HG03469 (cell line): Measurements from ENCODE around the gene SRXN1.
"Not testable (repeated sequence)": the region's sequence is repeated elsewhere in the genome, so short reads cannot be mapped to it uniquely, and the experiment has no call there.

ENCODE experiments used
- ATAC-seq: cut with Tn5 transposase; IDR thresholded peaks from one replicate; pipeline ENCODE4 v1.9.1; 2021; ENCODE audit warnings: mild to moderate bottlenecking, moderate library complexity, moderate number of reproducible peaks; ENCODE audit not compliant: unreplicated experiment

The SRXN1 gene

DNA sequence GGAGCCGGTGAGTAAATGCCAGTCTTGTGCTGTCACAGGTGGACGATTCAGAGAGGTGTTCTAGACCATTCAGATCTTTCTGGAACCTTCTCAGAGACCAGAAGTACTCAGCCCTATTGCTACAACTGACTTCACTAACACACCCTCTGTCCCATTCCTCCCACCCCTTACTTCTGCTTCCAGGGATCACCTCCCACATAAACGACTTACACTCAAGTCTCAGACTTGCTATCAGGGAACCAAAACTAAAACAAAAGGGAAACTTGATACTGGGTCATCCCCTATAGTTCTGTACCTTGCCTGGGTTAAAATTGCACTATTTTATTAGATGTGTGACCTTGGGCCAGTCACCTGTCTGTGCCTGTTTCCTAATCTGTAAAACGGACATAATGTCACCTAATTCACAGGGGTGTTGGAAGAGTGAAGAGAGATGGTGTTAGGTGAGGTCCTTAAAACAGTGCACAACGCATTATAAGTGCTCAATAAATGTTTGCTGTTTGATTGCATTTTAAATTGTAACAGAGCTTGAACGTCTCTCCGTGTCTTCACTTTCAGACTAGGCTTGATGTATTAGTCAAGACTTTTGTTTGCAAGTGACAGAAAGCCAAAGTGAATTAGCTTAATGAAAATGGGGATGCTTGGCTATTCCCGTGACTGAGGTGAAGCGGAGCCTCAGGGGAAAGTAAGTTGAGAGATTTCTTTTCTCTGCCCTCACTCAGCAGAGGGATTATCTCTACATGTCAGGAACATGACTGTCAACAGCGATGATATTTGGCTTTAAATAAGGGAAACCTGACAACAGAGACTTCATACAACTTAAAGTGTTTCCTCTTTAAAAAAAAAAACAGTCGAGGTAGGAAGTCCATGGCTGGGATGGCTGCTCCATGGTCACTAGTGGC, 3.0 kb upstream of the SRXN1 start:
- ATAC-seq, result no peak

DNA sequence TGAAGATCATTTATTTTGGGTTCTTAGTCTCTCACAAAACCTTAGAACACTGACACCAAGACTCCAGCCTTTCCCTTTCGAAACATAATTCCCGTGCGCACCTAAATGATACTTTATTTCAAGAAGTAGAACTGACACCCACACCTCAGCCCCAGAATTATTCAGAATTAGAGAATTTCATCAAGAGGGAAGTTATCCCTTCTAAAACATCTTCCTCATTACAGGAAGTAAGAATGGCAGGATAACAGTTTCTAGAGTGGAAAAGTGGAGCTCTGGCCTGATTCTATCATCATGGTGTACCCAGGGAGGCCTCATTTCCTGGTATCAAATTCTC, 1.4 kb upstream of the SRXN1 start:
- ATAC-seq, result no peak

DNA sequence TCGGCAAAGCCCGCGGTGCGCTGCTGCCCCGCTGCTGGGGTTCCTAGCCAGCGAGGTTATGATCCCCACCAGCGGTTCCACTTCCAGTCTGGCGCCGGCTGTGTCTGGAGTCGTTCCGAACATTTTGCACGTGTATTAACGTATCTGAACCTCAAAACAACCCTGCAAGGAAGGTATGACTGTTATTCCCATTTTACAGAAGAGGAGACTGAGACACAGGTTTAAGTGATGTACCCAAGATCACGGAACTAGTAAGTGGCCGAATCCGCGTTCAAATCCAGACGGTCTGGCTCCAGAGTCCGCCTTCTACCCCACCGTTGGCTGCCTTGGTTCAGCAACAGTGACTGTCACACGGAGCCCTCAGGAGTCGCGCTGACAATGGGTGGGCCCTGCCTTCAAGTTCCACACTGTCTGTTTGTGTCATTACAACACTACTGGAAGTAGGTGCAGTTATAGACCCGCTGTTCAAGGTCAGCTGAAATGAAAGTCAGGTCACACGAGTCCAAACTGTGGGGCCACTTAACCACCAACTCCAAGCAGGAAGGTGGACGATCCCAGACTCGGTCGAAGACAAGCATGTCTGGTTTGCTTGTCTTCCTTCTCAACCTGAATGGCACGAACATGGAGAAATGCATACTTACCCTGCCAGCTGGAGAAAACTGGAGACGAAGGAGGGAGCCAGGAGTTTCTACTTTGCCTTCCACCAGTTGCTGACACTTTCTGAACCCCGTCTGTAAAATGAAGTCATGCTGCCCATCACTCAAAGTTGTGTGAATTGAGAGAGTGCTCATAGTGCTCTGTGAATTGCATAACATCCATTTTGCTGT, 803 bp upstream of the SRXN1 start:
- no peak for ATAC-seq

DNA sequence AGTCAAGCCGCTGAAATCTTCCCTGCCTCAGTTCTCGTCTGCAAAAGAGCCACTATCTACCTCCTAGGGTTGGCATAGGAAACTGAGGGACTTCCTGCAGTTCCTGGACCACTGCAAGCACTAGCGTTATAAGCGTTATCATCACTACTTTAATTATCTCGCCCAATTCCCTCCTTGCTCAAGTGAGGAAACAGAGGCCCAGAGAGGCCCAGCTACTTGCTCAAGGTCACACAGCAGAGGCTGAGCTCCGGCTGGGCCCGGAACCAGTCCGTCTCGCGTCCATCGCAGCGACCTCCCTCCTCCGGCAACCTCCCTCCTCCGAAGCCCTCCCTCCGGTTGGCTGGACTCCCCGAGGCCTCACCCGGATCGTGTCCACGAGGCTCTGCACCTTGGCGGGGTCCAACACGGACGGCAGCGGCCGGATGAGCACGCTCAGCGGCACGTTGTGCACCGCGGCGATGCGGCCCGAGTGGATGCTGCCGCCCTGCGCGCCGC, 338 bp downstream of the SRXN1 start:
- no peak for ATAC-seq

DNA sequence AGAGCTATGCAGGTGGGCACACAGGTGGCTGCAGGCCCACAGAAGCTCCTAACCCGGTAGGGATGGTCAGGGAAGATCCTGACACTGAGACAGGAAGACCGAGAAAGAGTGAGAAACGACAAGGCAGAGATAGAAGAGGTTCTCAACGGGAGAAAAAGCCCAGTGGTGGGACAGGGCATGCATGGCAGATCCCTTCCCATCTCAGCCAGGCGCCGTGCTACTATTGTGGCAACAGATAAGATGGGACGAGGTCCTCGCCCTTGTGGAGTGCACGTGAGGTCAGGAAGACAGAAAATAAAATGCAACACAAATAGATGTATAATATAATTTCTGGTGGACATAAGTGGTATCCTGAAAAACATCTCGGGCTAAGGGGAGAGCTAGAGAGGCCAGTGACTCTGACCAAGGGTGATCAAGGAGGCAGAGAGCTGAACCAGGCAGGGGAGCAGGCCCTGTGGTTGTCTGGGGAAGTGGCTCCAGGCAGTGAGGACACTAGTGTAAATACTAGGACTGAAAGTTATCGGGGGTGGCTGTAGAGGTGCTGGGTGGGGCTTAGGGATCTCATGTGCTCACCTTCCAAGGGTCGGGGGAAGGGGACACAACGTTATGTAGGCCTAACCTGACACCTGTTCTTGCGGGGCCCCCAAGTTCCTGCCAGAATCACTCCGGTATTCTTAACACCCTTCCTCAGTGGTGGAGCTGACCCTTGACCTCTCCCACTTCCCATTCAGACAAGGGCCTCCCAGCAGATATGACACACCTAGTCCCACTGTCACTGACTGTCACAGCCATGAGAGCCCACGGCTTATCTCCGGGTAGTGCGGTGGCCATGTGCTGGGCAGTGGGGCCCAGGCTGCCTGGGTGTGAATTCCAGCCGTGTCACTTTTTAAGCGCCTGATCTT, 1.0 kb downstream of the SRXN1 start:
- no peak for ATAC-seq

DNA sequence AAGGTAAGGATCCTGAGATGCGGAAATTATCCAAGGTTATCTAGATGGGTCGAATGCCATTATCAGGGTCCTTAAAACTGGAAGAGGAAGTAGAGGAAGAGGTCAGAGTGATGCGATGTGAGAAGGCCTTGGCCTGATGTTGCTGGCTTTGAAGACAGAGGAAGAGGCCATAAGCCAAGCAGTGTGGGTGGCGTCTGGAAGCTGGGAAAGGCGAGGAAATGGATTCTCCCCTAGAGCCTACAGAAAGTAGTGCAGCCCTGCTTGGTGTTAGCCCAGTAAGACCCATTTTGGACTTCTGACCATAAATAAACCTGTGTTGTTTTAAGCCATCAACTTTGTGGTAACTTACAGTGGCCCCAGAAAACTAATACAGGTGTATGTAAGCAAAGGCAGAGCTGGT, 2.0 kb downstream of the SRXN1 start:
- no peak for ATAC-seq

DNA sequence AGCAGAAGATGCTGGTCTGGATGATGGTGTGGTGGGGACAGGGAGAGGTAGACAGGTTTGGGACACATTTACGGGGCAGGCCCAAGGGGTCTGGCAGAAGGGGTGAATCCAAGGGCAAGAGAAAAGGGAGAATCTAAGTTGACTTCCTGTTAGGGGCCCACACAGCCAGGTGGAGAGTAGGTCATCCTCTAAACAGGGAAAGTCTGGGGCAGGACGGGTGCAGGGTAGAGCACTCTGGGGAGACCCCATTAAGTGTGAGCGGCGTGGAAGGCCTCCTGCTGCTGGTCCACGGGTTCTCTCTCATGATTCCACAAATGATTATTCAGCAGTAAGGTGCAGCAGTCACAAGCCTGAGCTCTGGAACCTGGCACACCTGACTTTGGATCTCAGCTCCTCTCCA, 2.7 kb downstream of the SRXN1 start:
- ATAC-seq, result no peak

DNA sequence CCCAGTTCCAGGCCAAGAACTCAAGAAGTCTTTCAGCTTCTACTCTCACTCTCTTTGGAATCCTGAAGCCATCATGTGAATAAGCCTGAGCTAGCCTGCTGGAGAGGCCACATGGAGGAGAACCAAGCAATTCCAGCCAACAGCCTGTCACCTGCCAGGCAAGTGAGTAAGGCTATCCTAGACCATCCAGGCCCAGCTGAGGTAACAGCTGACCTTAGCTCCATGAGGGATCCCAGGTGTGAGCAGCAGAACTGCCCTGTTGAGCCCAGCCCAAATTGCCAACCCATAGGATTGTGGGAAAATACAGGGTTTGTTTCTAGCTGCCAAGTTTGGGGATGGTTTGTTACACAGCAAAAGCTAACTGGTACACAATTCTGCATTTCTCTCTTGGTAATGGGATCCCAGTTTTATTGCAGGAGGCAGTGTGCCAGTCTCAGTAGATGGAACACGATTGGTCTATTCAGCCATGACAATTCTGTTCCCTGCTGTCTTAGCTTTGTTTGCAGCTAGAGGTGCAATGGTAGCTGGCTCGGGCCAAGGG, 5.5 kb downstream of the SRXN1 start:
- no peak for ATAC-seq

DNA sequence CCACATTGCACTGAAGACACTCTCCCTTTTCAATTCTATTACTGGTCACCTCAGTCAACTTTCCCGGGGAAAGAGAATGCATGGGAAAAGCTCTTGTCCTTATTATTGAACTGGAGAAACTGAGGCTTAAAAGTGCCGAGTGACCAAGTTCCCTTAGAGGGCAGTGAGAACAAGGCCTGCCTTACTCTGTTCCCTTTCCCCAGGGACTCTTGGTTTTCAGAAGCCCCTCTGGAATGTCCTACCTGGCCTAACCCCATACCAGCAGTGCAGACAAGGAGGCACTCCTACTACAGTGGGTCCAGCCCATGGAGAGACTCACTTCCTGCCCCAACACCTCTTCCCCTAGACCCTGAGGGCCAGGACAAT, 6.1 kb downstream of the SRXN1 start:
- no peak for ATAC-seq

DNA sequence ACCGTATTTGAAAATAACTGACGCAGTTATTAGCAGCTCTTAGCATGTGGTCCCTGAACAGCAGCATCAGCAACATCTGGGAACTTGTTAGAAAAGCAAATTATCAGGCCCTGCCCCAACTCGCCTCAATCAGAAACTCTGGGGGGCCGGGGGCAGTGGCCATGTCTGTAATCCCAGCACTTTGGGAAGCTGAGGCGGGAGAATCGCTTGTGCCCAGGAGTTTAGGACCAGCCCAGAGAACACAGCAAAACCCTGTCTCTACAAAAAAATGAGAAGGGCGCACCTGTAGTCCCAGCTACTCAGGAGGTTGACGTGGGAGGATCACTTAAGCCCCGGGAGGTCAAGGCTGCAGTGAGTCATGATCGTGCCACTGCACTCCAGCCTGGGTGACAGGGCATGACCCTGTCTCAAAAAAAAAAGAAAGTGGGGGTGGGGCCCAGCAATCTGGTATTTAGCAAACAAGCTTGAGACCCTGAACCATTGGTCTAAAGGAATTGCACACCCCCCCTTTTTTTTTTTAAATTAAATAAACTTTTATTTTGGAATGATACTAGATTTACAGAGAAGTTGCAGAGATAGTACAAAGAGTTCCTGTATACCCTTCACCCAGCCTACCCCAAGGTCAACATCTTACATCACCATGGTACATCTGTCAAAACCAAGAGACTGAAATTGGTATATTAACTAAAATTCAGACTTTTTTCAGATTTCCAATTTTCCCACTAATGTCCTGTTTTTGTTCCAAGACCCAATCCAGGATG, 6.7 kb downstream of the SRXN1 start:
- no peak for ATAC-seq

DNA sequence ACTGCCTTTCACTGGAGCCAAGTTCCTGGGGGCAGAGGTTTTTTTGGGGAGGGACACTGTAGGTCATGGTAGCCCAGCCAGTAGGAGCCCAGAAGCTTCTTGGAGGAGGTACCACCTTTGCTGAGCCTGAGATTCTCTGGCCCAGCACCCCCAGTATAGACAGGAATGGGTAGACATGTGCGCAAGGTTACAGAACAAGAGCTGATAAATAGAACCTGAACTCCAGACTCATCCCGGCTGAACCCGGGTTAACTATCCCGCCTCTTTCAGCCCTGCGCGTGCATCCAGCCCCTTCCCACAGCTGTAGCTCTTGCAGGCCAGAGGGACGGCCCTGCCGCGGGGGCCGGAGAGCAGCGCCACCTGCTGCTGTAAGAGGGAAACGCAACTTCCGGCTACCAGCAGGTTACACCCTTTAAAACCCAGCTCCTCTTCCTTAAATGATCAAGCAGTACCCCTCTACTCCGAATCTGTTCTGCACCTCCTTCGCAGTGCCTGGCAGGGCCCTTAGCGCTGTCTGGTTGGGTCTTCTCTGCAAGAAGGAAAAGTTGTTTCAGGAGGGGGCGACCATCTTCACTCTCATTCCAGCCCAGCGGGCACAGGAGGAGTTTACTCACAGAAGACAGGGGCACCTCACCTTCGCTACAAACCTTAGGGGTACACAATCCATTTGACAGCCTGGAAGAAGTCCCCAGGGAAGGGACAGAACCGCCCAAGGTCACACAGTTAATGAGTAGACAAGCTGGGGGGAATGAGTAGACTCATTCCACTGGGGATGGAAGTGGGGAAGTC, 7.5 kb downstream of the SRXN1 start:
- no peak for ATAC-seq

DNA sequence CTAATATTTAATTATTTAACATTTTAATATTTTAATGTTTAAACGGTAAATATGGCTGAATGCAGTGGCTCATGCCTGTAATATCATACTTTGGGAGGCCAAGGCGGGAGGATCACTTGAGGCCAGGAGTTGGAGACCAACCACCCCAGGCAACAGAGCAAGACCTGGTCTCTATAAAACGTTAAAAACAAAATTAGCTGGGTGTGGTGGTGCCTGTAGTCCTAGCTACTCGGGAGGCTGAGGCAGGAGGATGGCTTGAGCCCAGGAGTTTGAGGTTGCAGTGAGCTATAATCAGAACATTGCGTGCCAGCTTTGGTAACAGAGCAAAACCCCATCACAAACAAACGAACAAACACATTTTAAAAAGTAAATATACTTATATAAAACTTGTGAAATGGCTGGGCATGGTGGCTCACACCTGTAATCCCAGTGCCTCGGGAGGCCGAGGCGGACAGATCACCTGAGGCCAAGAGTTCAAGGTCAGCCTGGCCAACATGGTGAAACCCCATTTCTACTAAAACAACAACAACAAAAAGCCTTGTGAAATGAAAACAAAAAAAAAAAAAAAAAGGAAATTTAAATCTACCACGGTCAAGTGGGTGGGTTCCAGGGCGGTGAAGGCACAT, 8.2 kb downstream of the SRXN1 start:
- no peak for ATAC-seq

DNA sequence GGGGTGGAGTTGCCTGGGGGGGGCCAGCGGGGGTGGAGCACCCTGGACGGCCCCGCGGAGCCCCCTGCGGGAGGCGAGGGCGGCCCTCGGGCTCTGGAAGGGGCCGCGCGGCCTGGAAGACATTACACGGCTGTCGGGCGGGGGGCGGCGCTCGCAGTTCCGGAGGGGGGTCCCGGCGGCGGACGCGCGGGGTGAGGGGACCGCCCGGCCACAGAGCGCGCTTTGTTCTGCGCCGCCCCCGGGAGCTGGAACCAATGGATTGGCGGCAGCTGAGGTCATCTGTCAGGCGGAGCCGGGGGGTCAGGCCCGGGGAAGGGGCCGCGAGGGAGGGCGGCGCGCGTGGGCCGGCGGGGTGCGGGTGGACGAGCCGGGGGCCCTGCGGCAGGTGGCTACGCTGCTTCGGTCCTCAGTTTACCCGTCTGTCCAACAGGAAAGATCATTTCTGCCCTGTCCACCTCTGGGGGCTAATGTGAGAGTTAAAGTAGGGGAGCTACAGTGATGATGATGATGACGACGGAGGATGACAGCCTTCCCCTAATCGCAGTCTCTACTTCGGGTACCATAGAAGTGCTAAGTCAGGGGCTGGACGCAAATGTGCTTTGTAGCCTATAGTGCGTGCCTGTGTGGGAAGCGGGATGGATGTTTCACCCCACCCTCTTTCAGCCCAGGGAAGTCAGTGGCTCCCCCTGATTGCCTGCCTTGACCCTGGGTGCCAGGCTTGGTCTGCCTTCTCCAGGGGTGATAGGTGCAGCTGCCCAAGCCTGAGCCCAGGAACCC, 10.4 kb downstream of the SRXN1 start:
- ATAC-seq, result no peak

DNA sequence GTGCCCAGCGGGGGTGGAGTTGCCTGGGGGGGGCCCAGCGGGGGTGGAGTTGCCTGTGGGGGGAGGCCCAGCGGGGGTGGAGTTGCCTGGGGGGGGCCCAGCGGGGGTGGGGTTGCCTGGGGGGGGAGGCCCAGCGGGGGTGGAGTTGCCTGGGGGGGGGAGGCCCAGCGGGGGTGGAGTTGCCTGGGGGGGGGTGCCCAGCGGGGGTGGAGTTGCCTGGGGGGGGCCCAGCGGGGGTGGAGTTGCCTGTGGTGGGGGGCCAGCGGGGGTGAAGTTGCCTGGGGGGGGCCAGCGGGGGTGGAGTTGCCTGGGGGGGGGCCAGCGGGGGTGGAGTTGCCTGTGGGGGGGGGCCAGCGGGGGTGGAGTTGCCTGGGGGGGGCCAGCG, 11.0 kb downstream of the SRXN1 start:
- ATAC-seq, result not testable (repeated sequence)

DNA sequence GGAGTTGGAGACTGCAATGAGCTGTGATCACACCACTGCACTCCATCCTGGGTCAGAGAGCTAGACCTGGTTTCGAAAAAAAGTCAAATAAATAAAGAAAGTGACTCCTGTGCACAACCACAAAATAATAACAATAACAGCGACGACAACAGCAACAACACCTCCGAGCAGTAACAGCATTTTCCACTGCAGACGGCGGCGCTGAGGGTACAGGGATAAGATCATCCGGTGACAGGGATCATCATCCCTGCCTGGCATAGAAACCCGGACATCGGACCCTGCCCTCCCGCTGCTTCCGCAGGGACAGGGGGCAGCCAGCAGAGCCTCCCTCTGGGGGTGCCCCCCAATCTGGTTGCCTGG, 11.5 kb downstream of the SRXN1 start:
- no peak for ATAC-seq

DNA sequence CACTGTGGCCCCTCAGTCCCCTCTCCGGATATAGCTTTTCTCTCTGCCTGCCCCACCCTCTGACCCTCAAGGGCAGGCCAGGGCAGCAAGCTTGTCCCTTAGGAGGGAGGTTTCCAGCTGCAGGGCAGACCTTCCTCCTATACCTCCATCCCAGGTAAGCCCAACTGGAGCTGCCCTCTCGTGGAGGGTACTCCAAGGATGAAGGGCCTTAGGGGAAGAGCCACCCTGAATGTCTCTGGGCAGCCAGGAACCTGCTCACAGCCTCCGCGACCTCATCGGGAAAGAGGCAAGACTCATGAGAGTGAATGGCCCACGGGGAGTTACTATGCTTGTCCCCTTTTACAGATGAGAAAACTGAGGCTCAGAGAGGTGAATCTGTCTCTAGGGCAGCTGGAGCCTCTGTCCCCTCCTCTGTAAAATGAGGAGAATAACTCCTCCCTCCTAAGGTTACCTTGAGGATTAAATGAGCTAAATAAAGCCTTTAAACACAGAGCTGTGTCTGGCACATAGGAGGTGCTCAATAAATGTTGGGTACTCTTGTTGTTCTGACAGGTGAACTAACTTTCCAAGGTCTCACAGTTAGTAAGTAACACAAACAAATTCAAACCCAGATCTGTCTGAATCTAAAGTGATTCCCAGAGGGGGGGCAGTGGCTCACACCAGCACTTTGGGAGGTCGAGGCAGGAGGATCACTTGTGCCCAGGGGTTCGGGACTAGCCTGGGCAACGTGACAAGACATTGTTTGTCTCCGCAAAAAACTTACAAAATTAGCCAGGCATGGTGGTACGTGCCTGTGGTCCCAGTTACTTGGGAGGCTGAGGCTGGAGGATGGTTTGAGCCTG, 12.1 kb downstream of the SRXN1 start:
- no peak for ATAC-seq

DNA sequence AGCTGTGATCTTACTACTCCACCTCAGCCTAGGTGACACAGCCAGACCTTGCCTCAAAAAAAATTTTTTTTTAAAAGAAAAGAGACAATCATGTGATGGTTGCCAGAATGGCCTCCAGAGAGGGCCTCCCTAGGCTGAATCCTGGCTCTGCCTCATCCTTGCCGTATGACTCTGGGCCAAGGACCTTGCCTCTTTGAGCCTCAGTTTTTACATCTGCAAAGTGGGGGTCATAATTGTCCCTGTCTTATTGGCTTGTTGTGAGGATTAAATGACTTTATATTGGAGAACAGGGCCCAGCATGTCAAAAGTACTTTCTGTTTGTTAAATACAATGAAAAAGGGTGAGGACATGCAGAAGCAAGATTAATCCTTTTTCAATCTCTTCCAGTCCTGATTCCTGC, 14.4 kb downstream of the SRXN1 start:
- no peak for ATAC-seq
